H9 (cell line): ENCODE data around the gene BIRC3. TPM values are rescaled to one million over a fixed set of nuclear protein-coding genes. Genes with fewer than 3 reads are reported as not detected.

Source experiments
- DNase-seq: peaks from one replicate; pipeline ENCODE4 v3.0.0-alpha.2; 2017
- H2AFZ ChIP-seq: one replicate; pipeline ENCODE4 v1.6.1; 2013; ENCODE audit warnings: mild to moderate bottlenecking, low read length, control low read depth, moderate library complexity
- H2AK5ac ChIP-seq: 2 replicates; pipeline ENCODE4 v1.6.1; 2013; ENCODE audit warnings: low read length, control low read depth, mixed read lengths; ENCODE audit not compliant: insufficient read length
- H2BK120ac ChIP-seq: one replicate; pipeline ENCODE4 v1.6.1; 2013; ENCODE audit warnings: low read depth, mild to moderate bottlenecking, low read length, control low read depth, inconsistent platforms; ENCODE audit not compliant: poor library complexity, severe bottlenecking
- H2BK12ac ChIP-seq: 2 replicates; pipeline ENCODE4 v1.6.1; 2013; ENCODE audit warnings: low read length, control low read depth, mixed read lengths, low read depth; ENCODE audit not compliant: insufficient read length
- H2BK15ac ChIP-seq: 2 replicates; pipeline ENCODE4 v1.6.1; 2013; ENCODE audit warnings: low read depth, low read length, control low read depth
- H2BK20ac ChIP-seq: one replicate; pipeline ENCODE4 v1.6.1; 2013; ENCODE audit warnings: low read depth, mild to moderate bottlenecking, low read length, control low read depth, inconsistent platforms; ENCODE audit not compliant: poor library complexity, severe bottlenecking
- H2BK5ac ChIP-seq: 2 replicates; pipeline ENCODE4 v1.6.1; 2013; ENCODE audit warnings: low read length, control low read depth, mixed read lengths; ENCODE audit not compliant: insufficient read length
- H3K14ac ChIP-seq: 2 replicates; pipeline ENCODE4 v1.6.1; 2013; ENCODE audit warnings: low read length, control low read depth; ENCODE audit not compliant: insufficient read depth
- H3K18ac ChIP-seq: 2 replicates; pipeline ENCODE4 v1.6.1; 2013; ENCODE audit warnings: low read depth, mild to moderate bottlenecking, mixed read lengths, low read length, control low read depth; ENCODE audit not compliant: insufficient read length
- H3K23ac ChIP-seq: 2 replicates; pipeline ENCODE4 v1.6.1; 2013; ENCODE audit warnings: low read length, control low read depth, mixed read lengths, low read depth; ENCODE audit not compliant: insufficient read length
- H3K23me2 ChIP-seq: 2 replicates; pipeline ENCODE4 v1.6.1; 2013; ENCODE audit warnings: low read depth, mild to moderate bottlenecking, mixed read lengths, low read length, control low read depth; ENCODE audit not compliant: insufficient read length, poor library complexity, severe bottlenecking
- H3K27ac ChIP-seq: 2 replicates; pipeline ENCODE4 v1.5.1; 2013; ENCODE audit warnings: low read length, control low read depth, mixed read lengths, low read depth; ENCODE audit not compliant: insufficient read length
- H3K27me3 ChIP-seq: 2 replicates; pipeline ENCODE4 v1.6.1; 2013; ENCODE audit warnings: low read length, control low read depth, inconsistent platforms; ENCODE audit not compliant: insufficient read depth
- H3K4ac ChIP-seq: 2 replicates; pipeline ENCODE4 v1.6.1; 2013; ENCODE audit warnings: low read depth, mild to moderate bottlenecking, control low read depth, inconsistent platforms, low read length, moderate library complexity
- H3K4me1 ChIP-seq: 2 replicates; pipeline ENCODE4 v1.6.1; 2013; ENCODE audit warnings: low read length, control low read depth, inconsistent platforms; ENCODE audit not compliant: insufficient read depth
- H3K4me2 ChIP-seq: 2 replicates; pipeline ENCODE4 v1.6.1; 2013; ENCODE audit warnings: low read length, control low read depth, mixed read lengths; ENCODE audit not compliant: insufficient read length, insufficient read depth
- H3K56ac ChIP-seq: 2 replicates; pipeline ENCODE4 v1.6.1; 2013; ENCODE audit warnings: low read depth, mild to moderate bottlenecking, mixed read lengths, low read length, control low read depth; ENCODE audit not compliant: insufficient read length
- H3K79me1 ChIP-seq: 2 replicates; pipeline ENCODE4 v1.6.1; 2013; ENCODE audit warnings: low read depth, mild to moderate bottlenecking, moderate library complexity, low read length, control low read depth, inconsistent platforms; ENCODE audit not compliant: insufficient read depth, poor library complexity, severe bottlenecking
- H3K79me2 ChIP-seq: 2 replicates; pipeline ENCODE4 v1.6.1; 2013; ENCODE audit warnings: low read length, control low read depth, inconsistent platforms; ENCODE audit not compliant: insufficient read depth
- H3K9ac ChIP-seq: 2 replicates; pipeline ENCODE4 v1.6.1; 2013; ENCODE audit warnings: low read length, control low read depth, mixed read lengths; ENCODE audit not compliant: insufficient read length; ENCODE audit errors: extremely low read depth
- H3K9me3 ChIP-seq: one replicate; pipeline ENCODE4 v1.6.1; 2013; ENCODE audit warnings: low read depth, low read length, inconsistent platforms; ENCODE audit not compliant: control insufficient read depth
- H3T11ph ChIP-seq: one replicate; pipeline ENCODE4 v1.6.1; 2013; ENCODE audit warnings: mild to moderate bottlenecking, low read length, control low read depth, inconsistent platforms
- H4K20me1 ChIP-seq: one replicate; pipeline ENCODE4 v1.6.1; 2013; ENCODE audit not compliant: control insufficient read depth, insufficient read length, insufficient read depth
- H4K5ac ChIP-seq: 2 replicates; pipeline ENCODE4 v1.6.1; 2013; ENCODE audit warnings: low read depth, mild to moderate bottlenecking, mixed read lengths, low read length, control low read depth; ENCODE audit not compliant: insufficient read length
- H4K8ac ChIP-seq: replicated peaks from 2 replicates; pipeline ENCODE4 v1.6.1; 2013; ENCODE audit warnings: low read length, control low read depth, mixed read lengths, low read depth; ENCODE audit not compliant: insufficient read length
- H4K91ac ChIP-seq: 2 replicates; pipeline ENCODE4 v1.6.1; 2013; ENCODE audit warnings: low read depth, mild to moderate bottlenecking, moderate library complexity, mixed read lengths, low read length, control low read depth; ENCODE audit not compliant: insufficient read length
- H3K27ac Mint-ChIP-seq, 3 experiments: 2 replicates in 2 of 3; 3 replicates in 1 of 3; pipeline ENCODE4 v1.8.0; 2020 to 2021; ENCODE audit warnings: mixed read lengths in 3 of 3, mild to moderate bottlenecking in 1 of 3, moderate library complexity in 1 of 3
- H3K27me3 Mint-ChIP-seq: 2 replicates; pipeline ENCODE4 v1.8.0; 2021; ENCODE audit warnings: low read depth, mild to moderate bottlenecking, moderate library complexity, mixed read lengths
- H3K36me3 Mint-ChIP-seq, 3 experiments: 2 replicates in 2 of 3; 3 replicates in 1 of 3; pipeline ENCODE4 v1.8.0; 2020 to 2021; ENCODE audit warnings: low read depth in 3 of 3, mixed read lengths in 3 of 3; ENCODE audit not compliant: insufficient read depth in 1 of 3
- H3K4me1 Mint-ChIP-seq, 2 experiments: 2 replicates each; pipeline ENCODE4 v1.8.0; 2020; ENCODE audit warnings: mixed read lengths in 2 of 2
- H3K4me3 Mint-ChIP-seq, 2 experiments: 2 replicates in 1 of 2; 3 replicates in 1 of 2; pipeline ENCODE4 v1.8.0; 2020 to 2021; ENCODE audit warnings: mild to moderate bottlenecking in 2 of 2, mixed read lengths in 2 of 2, moderate library complexity in 1 of 2
- H3K9me3 Mint-ChIP-seq, 2 experiments: 2 replicates in 1 of 2; 3 replicates in 1 of 2; pipeline ENCODE4 v1.8.0; 2020; ENCODE audit warnings: mild to moderate bottlenecking in 2 of 2, mixed read lengths in 2 of 2, moderate library complexity in 1 of 2
- CTCF ChIP-seq: fragments of 200-600 bp; sonication (generic); conservative IDR thresholded peaks from 3 replicates; pipeline ENCODE4 v1.8.0; 2021; ENCODE audit warnings: antibody characterized with exemption, mild to moderate bottlenecking
- WGBS: extraction: QIAGEN DNeasy Blood & Tissue Kit; methylation state at CpG from one replicate; pipeline ENCODE4 v1.1.7; 2013; ENCODE audit warnings: missing lambda C conversion rate, low lambda C conversion rate, mixed read lengths; ENCODE audit not compliant: insufficient read length; ENCODE audit errors: extremely low coverage; 5-methylcytosine and 5-hydroxymethylcytosine counted together
- total RNA-seq: library from RNA; stranded (reverse); gene quantifications from 2 replicates; pipeline ENCODE4 v1.2.1, GENCODE V29; 2021

Gene BIRC3
- total RNA-seq, 1 experiment from 2014 or later: 0.04 TPM

- no peak overlapping the region for H3K18ac ChIP-seq
- no peak overlapping the region for H3K4me2 ChIP-seq
- no peaks in the 10 kb centered on the region for H3K9me3 ChIP-seq
- no peak overlapping the region for H3K14ac ChIP-seq
- no peak overlapping the region for H3K4ac ChIP-seq
- no peak overlapping the region for H4K8ac ChIP-seq
- H2AFZ ChIP-seq: no peak overlapping the region
- no peak overlapping the region for H3K27ac ChIP-seq
- no peak overlapping the region for H3K9ac ChIP-seq
- H2BK12ac ChIP-seq: no peak overlapping the region
- H2BK15ac ChIP-seq: no peak overlapping the region
- WGBS: no CpG with 5 or more reads among the region's 2 CpGs
- no peak overlapping the region for H2AK5ac ChIP-seq
- no peak overlapping the region for H4K5ac ChIP-seq
- H3K79me2 ChIP-seq: no peaks in the 10 kb centered on the region
- Mint-ChIP-seq H3K4me1 (peaks cover 16 to 22% of the 10 kb centered on the region in 2 experiments), H3K27ac (no peak overlapping the region), H3K9me3 (no peaks in the 10 kb centered on the region; a peak in 1 of 5 replicates), H3K36me3 (peaks cover 0 to 29% (median 15%) of the 10 kb centered on the region in 3 experiments; a peak in 4 of 7 replicates), H3K27me3 (no peaks in the 10 kb centered on the region), H3K4me3 (no peak overlapping the region)
- H3K23me2 ChIP-seq: no peaks in the 10 kb centered on the region
- H3K79me1 ChIP-seq: no peaks in the 10 kb centered on the region
- H2BK120ac ChIP-seq: no peak overlapping the region
- H4K91ac ChIP-seq: no peak overlapping the region
- no peak for DNase-seq
- no peak for TF ChIP-seq CTCF
- H2BK5ac ChIP-seq: no peak overlapping the region
- H3K27me3 ChIP-seq: no peaks in the 10 kb centered on the region
- no peak overlapping the region for H3K23ac ChIP-seq
- H3T11ph ChIP-seq: no peak overlapping the region
- no peaks in the 10 kb centered on the region for H4K20me1 ChIP-seq
- no peak overlapping the region for H2BK20ac ChIP-seq
- H3K56ac ChIP-seq: no peak overlapping the region
- no peaks in the 10 kb centered on the region for H3K4me1 ChIP-seq
Measured at GRCh38 chr11:102386136-102386734, 69.0 kb downstream of the BIRC3 start.
